IMR-90 (cell line): ENCODE results near the gene AFAP1L2.

ENCODE experiments used
- BHLHE40 ChIP-seq: fragments of 150-350 bp; IDR thresholded peaks from 2 replicates; pipeline ENCODE4 v1.6.1; 2016; ENCODE audit warnings: mild to moderate bottlenecking, low read depth, low read length
- CHD1 ChIP-seq: IDR thresholded peaks from 2 replicates; pipeline ENCODE4 v1.6.1; 2012; ENCODE audit warnings: low read depth, low read length, improper control_type of control experiment
- CTCF ChIP-seq: conservative IDR thresholded peaks from 2 replicates; pipeline ENCODE4 v1.5.1; 2012; ENCODE audit warnings: mild to moderate bottlenecking, low read depth, low read length, improper control_type of control experiment
- MAZ ChIP-seq: IDR thresholded peaks from 2 replicates; pipeline ENCODE4 v1.6.1; 2012; ENCODE audit warnings: low read depth, mild to moderate bottlenecking, low read length, improper control_type of control experiment, moderate library complexity, borderline replicate concordance
- MXI1 ChIP-seq: IDR thresholded peaks from 2 replicates; pipeline ENCODE4 v1.6.1; 2012; ENCODE audit warnings: low read depth, mild to moderate bottlenecking, low read length, moderate library complexity, borderline replicate concordance
- NFE2L2 ChIP-seq: fragments of 150-350 bp; IDR thresholded peaks from 2 replicates; pipeline ENCODE4 v1.6.1; 2016; ENCODE audit warnings: low read depth, mild to moderate bottlenecking, low read length
- POLR2A ChIP-seq: IDR thresholded peaks from 2 replicates; pipeline ENCODE4 v1.6.1; 2012; ENCODE audit warnings: mild to moderate bottlenecking, low read depth, low read length
- RAD21 ChIP-seq: IDR thresholded peaks from 2 replicates; pipeline ENCODE4 v1.6.1; 2012; ENCODE audit warnings: low read length, improper control_type of control experiment
- RFX5 ChIP-seq: IDR thresholded peaks from 2 replicates; pipeline ENCODE4 v1.8.0; 2012; ENCODE audit warnings: low read depth, mild to moderate bottlenecking, low read length, moderate library complexity
- TF ChIP-seq, protein P1 (sequence below): fragments of 150-350 bp; IDR thresholded peaks from 2 replicates; pipeline ENCODE4 v1.6.1; 2016; ENCODE audit warnings: low read depth, mild to moderate bottlenecking, low read length, moderate library complexity, borderline replicate concordance

DNA sequence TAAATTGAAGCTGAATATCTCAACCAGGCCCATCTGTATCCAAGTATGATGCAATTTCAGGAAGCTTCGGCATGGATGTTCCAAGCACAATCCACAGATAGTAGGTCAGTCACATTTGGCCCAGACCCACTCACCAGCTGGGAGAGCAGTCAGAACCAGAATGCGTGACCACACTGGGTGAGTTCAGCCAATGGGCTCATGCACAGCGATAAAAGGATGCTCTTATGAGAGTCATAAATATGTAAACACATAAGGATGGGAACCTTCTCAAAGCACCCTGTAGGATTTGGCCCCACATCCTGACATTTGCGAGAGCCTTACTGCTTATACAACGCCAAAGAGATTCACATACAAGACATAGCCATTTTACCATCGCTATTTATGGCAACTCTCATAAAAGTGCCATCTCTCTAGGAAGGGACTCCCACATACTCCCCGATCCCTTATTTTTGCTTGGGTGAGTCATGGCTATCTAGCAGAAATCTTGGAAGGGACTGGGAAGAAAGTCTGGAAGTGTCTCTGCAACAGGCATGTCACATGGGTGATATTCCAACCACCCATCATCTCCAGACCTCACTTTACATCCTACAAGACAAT lies 3.0 kb downstream of the AFAP1L2 start:
- no peak for TF ChIP-seq RFX5
- TF ChIP-seq BHLHE40 = no peak
- TF ChIP-seq POLR2A = no peak
- no peak for TF ChIP-seq MAZ
- TF ChIP-seq CHD1 = no peak
- no peak for TF ChIP-seq CTCF
- no peak for TF ChIP-seq RAD21
- TF ChIP-seq MXI1 = no peak
- no peak for TF ChIP-seq NFE2L2
- TF ChIP-seq, protein P1, sequence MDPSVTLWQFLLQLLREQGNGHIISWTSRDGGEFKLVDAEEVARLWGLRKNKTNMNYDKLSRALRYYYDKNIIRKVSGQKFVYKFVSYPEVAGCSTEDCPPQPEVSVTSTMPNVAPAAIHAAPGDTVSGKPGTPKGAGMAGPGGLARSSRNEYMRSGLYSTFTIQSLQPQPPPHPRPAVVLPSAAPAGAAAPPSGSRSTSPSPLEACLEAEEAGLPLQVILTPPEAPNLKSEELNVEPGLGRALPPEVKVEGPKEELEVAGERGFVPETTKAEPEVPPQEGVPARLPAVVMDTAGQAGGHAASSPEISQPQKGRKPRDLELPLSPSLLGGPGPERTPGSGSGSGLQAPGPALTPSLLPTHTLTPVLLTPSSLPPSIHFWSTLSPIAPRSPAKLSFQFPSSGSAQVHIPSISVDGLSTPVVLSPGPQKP = no peak
